Neural cell (in vitro differentiated cells): ENCODE results near the gene KIAA1549. TPM values are rescaled to one million over a fixed set of nuclear protein-coding genes. Genes with fewer than 3 reads are reported as not detected.

ENCODE experiments used
- H2AFZ ChIP-seq: fragments of 200-600, 300-800 bp; sonication (generic), shearing (Covaris generic); 2 replicates; pipeline ENCODE4 v1.6.0; 2014; ENCODE audit warnings: low read depth, mild to moderate bottlenecking, antibody characterized with exemption, low read length, moderate library complexity
- H3F3A ChIP-seq: fragments of 200-600 bp; shearing (Covaris generic); 2 replicates; pipeline ENCODE4 v1.6.1; 2016; ENCODE audit warnings: mild to moderate bottlenecking, moderate library complexity, mixed read lengths, antibody characterized with exemption, low read length; ENCODE audit not compliant: insufficient read depth, poor library complexity, severe bottlenecking
- H3K27ac ChIP-seq: fragments of 200-600, 300-800 bp; sonication (generic), shearing (Covaris generic); 2 replicates; pipeline ENCODE4 v1.5.1; 2014; ENCODE audit warnings: mild to moderate bottlenecking, low read length, moderate library complexity
- H3K27me3 ChIP-seq: fragments of 300-800, 200-600 bp; sonication (generic), shearing (Covaris generic); 2 replicates; pipeline ENCODE4 v1.6.0; 2014; ENCODE audit warnings: mild to moderate bottlenecking, low read depth, low read length, moderate library complexity; ENCODE audit not compliant: insufficient read depth
- H3K36me3 ChIP-seq: fragments of 300-800, 200-600 bp; sonication (generic), shearing (Covaris generic); 2 replicates; pipeline ENCODE4 v1.5.1; 2014; ENCODE audit warnings: mild to moderate bottlenecking, antibody characterized with exemption, low read length, moderate library complexity; ENCODE audit not compliant: insufficient read depth
- H3K4me2 ChIP-seq: fragments of 300-800, 200-600 bp; sonication (generic), shearing (Covaris generic); 2 replicates; pipeline ENCODE4 v1.6.0; 2014; ENCODE audit warnings: mild to moderate bottlenecking, low read length
- H3K4me3 ChIP-seq: fragments of 300-800, 200-600 bp; sonication (generic), shearing (Covaris generic); 2 replicates; pipeline ENCODE4 v1.5.1; 2014; ENCODE audit warnings: mild to moderate bottlenecking, low read length, moderate library complexity
- H3K79me2 ChIP-seq: fragments of 200-600 bp; shearing (Covaris generic); replicated peaks from 2 replicates; pipeline ENCODE4 v1.6.0; 2014; ENCODE audit warnings: mild to moderate bottlenecking, low read length, moderate library complexity; ENCODE audit not compliant: insufficient read depth
- H3K9ac ChIP-seq: fragments of 300-800, 200-600 bp; sonication (generic), shearing (Covaris generic); 2 replicates; pipeline ENCODE4 v1.6.1; 2016; ENCODE audit warnings: mild to moderate bottlenecking, low read length, mixed read lengths
- H3K9me2 ChIP-seq: fragments of 200-600 bp; shearing (Covaris generic); 2 replicates; pipeline ENCODE4 v1.6.1; 2016; ENCODE audit warnings: mild to moderate bottlenecking, low read length, mixed read lengths; ENCODE audit not compliant: insufficient read depth
- H3K9me3 ChIP-seq: fragments of 200-600, 300-800 bp; sonication (generic), shearing (Covaris generic); 2 replicates; pipeline ENCODE4 v1.6.1; 2016; ENCODE audit warnings: mild to moderate bottlenecking, mixed run types, low read length, moderate library complexity, mixed read lengths
- H4K20me1 ChIP-seq: fragments of 200-600 bp; shearing (Covaris generic); 2 replicates; pipeline ENCODE4 v1.6.1; 2016; ENCODE audit warnings: mild to moderate bottlenecking, mixed run types; ENCODE audit not compliant: insufficient read depth
- EP300 ChIP-seq: fragments of 450-650 bp; conservative IDR thresholded peaks from 2 replicates; pipeline ENCODE4 v1.6.1; 2014; ENCODE audit warnings: antibody characterized with exemption, mild to moderate bottlenecking, moderate library complexity; ENCODE audit not compliant: poor library complexity, severe bottlenecking
- EZH2 ChIP-seq: fragments of 200-600, 300-800 bp; shearing (Covaris generic), sonication (generic); IDR thresholded peaks from 2 replicates; pipeline ENCODE4 v1.6.1; 2014; ENCODE audit warnings: antibody characterized with exemption, low read length, borderline replicate concordance, mild to moderate bottlenecking; ENCODE audit not compliant: insufficient read depth, poor library complexity, severe bottlenecking
- MXI1 ChIP-seq: fragments of 450-650 bp; conservative IDR thresholded peaks from 2 replicates; pipeline ENCODE4 v1.6.1; 2014; ENCODE audit warnings: antibody characterized with exemption, mild to moderate bottlenecking; ENCODE audit not compliant: poor library complexity, severe bottlenecking
- POLR2AphosphoS5 ChIP-seq: IDR thresholded peaks from 2 replicates; pipeline ENCODE4 v1.6.1; 2012
- RAD21 ChIP-seq: fragments of 450-650 bp; conservative IDR thresholded peaks from 2 replicates; pipeline ENCODE4 v1.6.1; 2014; ENCODE audit warnings: antibody characterized with exemption, mild to moderate bottlenecking, moderate library complexity
- SMC3 ChIP-seq: fragments of 450-650 bp; conservative IDR thresholded peaks from 2 replicates; pipeline ENCODE4 v1.6.1; 2014; ENCODE audit warnings: antibody characterized with exemption, mild to moderate bottlenecking, moderate library complexity; ENCODE audit not compliant: poor library complexity
- TAF1 ChIP-seq: IDR thresholded peaks from 2 replicates; pipeline ENCODE4 v1.6.1; 2012; ENCODE audit warnings: low read depth
- polyA plus RNA-seq: library from polyadenylated mRNA; depleted of rRNA; stranded (reverse); fragments of >200 nt; gene quantifications from 2 replicates; pipeline ENCODE4 v1.2.3, GENCODE V29; 2014
- TF ChIP-seq, protein P1 (sequence below): IDR thresholded peaks from 2 replicates; pipeline ENCODE4 v1.6.1; 2012; ENCODE audit warnings: borderline replicate concordance
- TF ChIP-seq, protein P2 (sequence below): fragments of 450-650 bp; IDR thresholded peaks from 2 replicates; pipeline ENCODE4 v1.5.1; 2014; ENCODE audit warnings: antibody characterized with exemption, mild to moderate bottlenecking, moderate library complexity; ENCODE audit not compliant: poor library complexity, severe bottlenecking

Gene KIAA1549
- polyA plus RNA-seq, 1 donor from 2014 or later, result 14.1 TPM

DNA sequence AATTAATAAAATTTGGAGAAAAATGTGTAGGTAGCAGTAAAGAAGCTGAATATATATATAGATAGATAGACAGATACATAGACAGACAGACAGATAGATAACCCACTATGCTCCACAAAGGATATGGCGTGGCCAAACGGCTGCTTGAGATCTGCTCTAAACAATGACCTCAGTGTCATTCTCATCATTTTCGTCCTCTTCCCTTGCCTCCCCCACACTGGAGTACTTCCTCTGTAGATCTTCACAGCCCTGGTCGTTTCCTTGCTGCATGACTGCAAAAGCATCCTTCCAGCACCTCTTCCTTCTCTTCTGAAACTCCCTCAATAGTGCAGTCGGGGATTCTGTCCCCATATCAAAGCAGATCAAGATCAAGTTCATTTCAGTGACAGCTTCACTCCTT lies 147.6 kb downstream of the KIAA1549 start:
- Histone ChIP-seq H3K36me3 (peaks cover 6% of the 10 kb centered on the region), H3K9me3 (no peaks in the 10 kb centered on the region), H3K27me3 (no peaks in the 10 kb centered on the region), H3K9ac (no peak overlapping the region), H3K27ac (no peak overlapping the region), H3K79me2 (no peaks in the 10 kb centered on the region), H3K4me2 (no peak overlapping the region), H4K20me1 (no peaks in the 10 kb centered on the region), H3F3A (no peaks in the 10 kb centered on the region), H2AFZ (no peak overlapping the region), H3K4me3 (no peak overlapping the region), H3K9me2 (no peaks in the 10 kb centered on the region)
- TF ChIP-seq SMC3 (no peak), TAF1 (no peak), POLR2AphosphoS5 (no peak), EP300 (no peak), EZH2 (no peak), MXI1 (no peak), RAD21 (no peak)
- TF ChIP-seq, protein P1, sequence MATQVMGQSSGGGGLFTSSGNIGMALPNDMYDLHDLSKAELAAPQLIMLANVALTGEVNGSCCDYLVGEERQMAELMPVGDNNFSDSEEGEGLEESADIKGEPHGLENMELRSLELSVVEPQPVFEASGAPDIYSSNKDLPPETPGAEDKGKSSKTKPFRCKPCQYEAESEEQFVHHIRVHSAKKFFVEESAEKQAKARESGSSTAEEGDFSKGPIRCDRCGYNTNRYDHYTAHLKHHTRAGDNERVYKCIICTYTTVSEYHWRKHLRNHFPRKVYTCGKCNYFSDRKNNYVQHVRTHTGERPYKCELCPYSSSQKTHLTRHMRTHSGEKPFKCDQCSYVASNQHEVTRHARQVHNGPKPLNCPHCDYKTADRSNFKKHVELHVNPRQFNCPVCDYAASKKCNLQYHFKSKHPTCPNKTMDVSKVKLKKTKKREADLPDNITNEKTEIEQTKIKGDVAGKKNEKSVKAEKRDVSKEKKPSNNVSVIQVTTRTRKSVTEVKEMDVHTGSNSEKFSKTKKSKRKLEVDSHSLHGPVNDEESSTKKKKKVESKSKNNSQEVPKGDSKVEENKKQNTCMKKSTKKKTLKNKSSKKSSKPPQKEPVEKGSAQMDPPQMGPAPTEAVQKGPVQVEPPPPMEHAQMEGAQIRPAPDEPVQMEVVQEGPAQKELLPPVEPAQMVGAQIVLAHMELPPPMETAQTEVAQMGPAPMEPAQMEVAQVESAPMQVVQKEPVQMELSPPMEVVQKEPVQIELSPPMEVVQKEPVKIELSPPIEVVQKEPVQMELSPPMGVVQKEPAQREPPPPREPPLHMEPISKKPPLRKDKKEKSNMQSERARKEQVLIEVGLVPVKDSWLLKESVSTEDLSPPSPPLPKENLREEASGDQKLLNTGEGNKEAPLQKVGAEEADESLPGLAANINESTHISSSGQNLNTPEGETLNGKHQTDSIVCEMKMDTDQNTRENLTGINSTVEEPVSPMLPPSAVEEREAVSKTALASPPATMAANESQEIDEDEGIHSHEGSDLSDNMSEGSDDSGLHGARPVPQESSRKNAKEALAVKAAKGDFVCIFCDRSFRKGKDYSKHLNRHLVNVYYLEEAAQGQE, result no peak
- TF ChIP-seq, protein P2, sequence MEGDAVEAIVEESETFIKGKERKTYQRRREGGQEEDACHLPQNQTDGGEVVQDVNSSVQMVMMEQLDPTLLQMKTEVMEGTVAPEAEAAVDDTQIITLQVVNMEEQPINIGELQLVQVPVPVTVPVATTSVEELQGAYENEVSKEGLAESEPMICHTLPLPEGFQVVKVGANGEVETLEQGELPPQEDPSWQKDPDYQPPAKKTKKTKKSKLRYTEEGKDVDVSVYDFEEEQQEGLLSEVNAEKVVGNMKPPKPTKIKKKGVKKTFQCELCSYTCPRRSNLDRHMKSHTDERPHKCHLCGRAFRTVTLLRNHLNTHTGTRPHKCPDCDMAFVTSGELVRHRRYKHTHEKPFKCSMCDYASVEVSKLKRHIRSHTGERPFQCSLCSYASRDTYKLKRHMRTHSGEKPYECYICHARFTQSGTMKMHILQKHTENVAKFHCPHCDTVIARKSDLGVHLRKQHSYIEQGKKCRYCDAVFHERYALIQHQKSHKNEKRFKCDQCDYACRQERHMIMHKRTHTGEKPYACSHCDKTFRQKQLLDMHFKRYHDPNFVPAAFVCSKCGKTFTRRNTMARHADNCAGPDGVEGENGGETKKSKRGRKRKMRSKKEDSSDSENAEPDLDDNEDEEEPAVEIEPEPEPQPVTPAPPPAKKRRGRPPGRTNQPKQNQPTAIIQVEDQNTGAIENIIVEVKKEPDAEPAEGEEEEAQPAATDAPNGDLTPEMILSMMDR, result no peak

- Histone ChIP-seq H3K4me3 (no peak overlapping the region), H2AFZ (no peak overlapping the region), H3K27ac (no peak overlapping the region), H3K9me3 (no peaks in the 10 kb centered on the region), H3K4me2 (no peak overlapping the region), H3K36me3 (peaks cover 6% of the 10 kb centered on the region), H3K9me2 (no peaks in the 10 kb centered on the region), H3K79me2 (no peaks in the 10 kb centered on the region), H3F3A (no peaks in the 10 kb centered on the region), H4K20me1 (no peaks in the 10 kb centered on the region), H3K27me3 (no peaks in the 10 kb centered on the region), H3K9ac (no peak overlapping the region)
- TF ChIP-seq SMC3, result no peak
- TF ChIP-seq, protein P1, result no peak
- no peak for TF ChIP-seq RAD21
- TF ChIP-seq EZH2, result no peak
These were observed 148.2 kb downstream of the KIAA1549 start for GRCh38 chr7:138832966-138833365.
